HepG2 (cell line): Measurements from ENCODE around the gene PTGIS.

ENCODE experiments used
- BCL6 ChIP-seq: IDR thresholded peaks from 2 replicates; pipeline ENCODE4 v1.6.1; 2016; ENCODE audit warnings: missing genetic modification reagents, missing compliant biosample characterization
- EZH2 ChIP-seq: conservative IDR thresholded peaks from 2 replicates; pipeline ENCODE4 v1.6.1; 2012; ENCODE audit warnings: mild to moderate bottlenecking, low read depth, low read length, moderate library complexity
- FOXJ3 ChIP-seq: sonication (generic); formaldehyde crosslinking; IDR thresholded peaks from 2 replicates; pipeline ENCODE4 v1.4.0; 2020; ENCODE audit warnings: missing genetic modification reagents, mild to moderate bottlenecking, borderline replicate concordance
- ZNF33B ChIP-seq: sonication (generic); formaldehyde crosslinking; IDR thresholded peaks from 2 replicates; pipeline ENCODE4 v1.5.1; 2020; ENCODE audit warnings: mild to moderate bottlenecking, missing genetic modification reagents
- ZNF616 ChIP-seq: sonication (generic); formaldehyde crosslinking; IDR thresholded peaks from 2 replicates; pipeline ENCODE4 v1.5.0; 2020; ENCODE audit warnings: low read depth, mild to moderate bottlenecking, missing genetic modification reagents
- TF ChIP-seq, protein P1 (sequence below): sonication (generic); formaldehyde crosslinking; IDR thresholded peaks from 2 replicates; pipeline ENCODE4 v1.5.0; 2020; ENCODE audit warnings: mild to moderate bottlenecking, missing genetic modification reagents, moderate library complexity

GRCh38 chr20:49526056-49526455, 41.9 kb downstream of the PTGIS start:
- TF ChIP-seq EZH2 (no peak), BCL6 (CRISPR knock-in tag) (no peak), ZNF33B (no peak), ZNF616 (no peak), FOXJ3 (CRISPR knock-in tag) (no peak)
- TF ChIP-seq, protein P1, sequence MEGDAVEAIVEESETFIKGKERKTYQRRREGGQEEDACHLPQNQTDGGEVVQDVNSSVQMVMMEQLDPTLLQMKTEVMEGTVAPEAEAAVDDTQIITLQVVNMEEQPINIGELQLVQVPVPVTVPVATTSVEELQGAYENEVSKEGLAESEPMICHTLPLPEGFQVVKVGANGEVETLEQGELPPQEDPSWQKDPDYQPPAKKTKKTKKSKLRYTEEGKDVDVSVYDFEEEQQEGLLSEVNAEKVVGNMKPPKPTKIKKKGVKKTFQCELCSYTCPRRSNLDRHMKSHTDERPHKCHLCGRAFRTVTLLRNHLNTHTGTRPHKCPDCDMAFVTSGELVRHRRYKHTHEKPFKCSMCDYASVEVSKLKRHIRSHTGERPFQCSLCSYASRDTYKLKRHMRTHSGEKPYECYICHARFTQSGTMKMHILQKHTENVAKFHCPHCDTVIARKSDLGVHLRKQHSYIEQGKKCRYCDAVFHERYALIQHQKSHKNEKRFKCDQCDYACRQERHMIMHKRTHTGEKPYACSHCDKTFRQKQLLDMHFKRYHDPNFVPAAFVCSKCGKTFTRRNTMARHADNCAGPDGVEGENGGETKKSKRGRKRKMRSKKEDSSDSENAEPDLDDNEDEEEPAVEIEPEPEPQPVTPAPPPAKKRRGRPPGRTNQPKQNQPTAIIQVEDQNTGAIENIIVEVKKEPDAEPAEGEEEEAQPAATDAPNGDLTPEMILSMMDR: no peak
